NAMALWA (cell line): ENCODE data around the gene CACNA2D1.

Experiments used
- DNase-seq: peaks from one replicate; pipeline ENCODE4 v3.0.0-alpha.2; 2015; ENCODE audit warnings: low spot score

CACNA2D1 gene

GRCh38 chr7:82286096-82286797 is 157.3 kb downstream of the CACNA2D1 start:
- peak; percentile 26 for DNase-seq

- no peak for DNase-seq
Observed at GRCh38 chr7:82284936-82285519, 158.5 kb downstream of the CACNA2D1 start.

- DNase-seq, result no peak
Observed at GRCh38 chr7:82275342-82275741, 168.2 kb downstream of the CACNA2D1 start.

- no peak for DNase-seq
Observed at GRCh38 chr7:82274681-82275080, 168.9 kb downstream of the CACNA2D1 start.

GRCh38 chr7:82273886-82274285 is 169.7 kb downstream of the CACNA2D1 start:
- DNase-seq, result no peak

- DNase-seq, result no peak
Observed at GRCh38 chr7:82270870-82271269, 172.7 kb downstream of the CACNA2D1 start.

- no peak for DNase-seq
Observed at GRCh38 chr7:82268632-82269031, 174.9 kb downstream of the CACNA2D1 start.

- DNase-seq, result no peak
Observed at GRCh38 chr7:82266081-82266480, 177.5 kb downstream of the CACNA2D1 start.

GRCh38 chr7:82264783-82265305 is 178.7 kb downstream of the CACNA2D1 start:
- DNase-seq, result no peak

- DNase-seq, result peak; percentile 59
Observed at GRCh38 chr7:82263920-82264782, 179.4 kb downstream of the CACNA2D1 start.

GRCh38 chr7:82258181-82258580 is 185.4 kb downstream of the CACNA2D1 start:
- DNase-seq, result no peak

GRCh38 chr7:82257118-82257695 is 186.4 kb downstream of the CACNA2D1 start:
- no peak for DNase-seq

- no peak for DNase-seq
Observed at GRCh38 chr7:82255706-82256105, 187.9 kb downstream of the CACNA2D1 start.

GRCh38 chr7:82250598-82250997 is 193.0 kb downstream of the CACNA2D1 start:
- no peak for DNase-seq

GRCh38 chr7:82249979-82250378 is 193.6 kb downstream of the CACNA2D1 start:
- no peak for DNase-seq

GRCh38 chr7:82247814-82248433 is 195.7 kb downstream of the CACNA2D1 start:
- peak; percentile 52 for DNase-seq

GRCh38 chr7:82244947-82245517 is 198.5 kb downstream of the CACNA2D1 start:
- DNase-seq, result no peak

- no peak for DNase-seq
Observed at GRCh38 chr7:82241356-82241755, 202.2 kb downstream of the CACNA2D1 start.

GRCh38 chr7:82235713-82236112 is 207.9 kb downstream of the CACNA2D1 start:
- DNase-seq, result no peak

GRCh38 chr7:82234457-82235049 is 209.0 kb downstream of the CACNA2D1 start:
- peak; percentile 80 for DNase-seq
